Stimulated activated CD4-positive, alpha-beta T cell treated with anti-CD3 and anti-CD28 coated beads, TNF-alpha, amount 100 ng/mL, for 24 hours (primary cell): ENCODE measurements around the gene BCAP29.
A peak's percentile ranks its signal among the peaks of the same experiment; 100 is the strongest.
"Not testable (repeated sequence)": the region's sequence is repeated elsewhere in the genome, so short reads cannot be mapped to it uniquely, and the experiment has no call there.

Source experiments
- DNase-seq, 3 experiments: peaks; one replicate each; pipeline ENCODE4 v3.0.0-alpha.2; 2020; ENCODE audit warnings: low read depth in 3 of 3

Gene BCAP29, protein sequence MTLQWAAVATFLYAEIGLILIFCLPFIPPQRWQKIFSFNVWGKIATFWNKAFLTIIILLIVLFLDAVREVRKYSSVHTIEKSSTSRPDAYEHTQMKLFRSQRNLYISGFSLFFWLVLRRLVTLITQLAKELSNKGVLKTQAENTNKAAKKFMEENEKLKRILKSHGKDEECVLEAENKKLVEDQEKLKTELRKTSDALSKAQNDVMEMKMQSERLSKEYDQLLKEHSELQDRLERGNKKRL

DNA sequence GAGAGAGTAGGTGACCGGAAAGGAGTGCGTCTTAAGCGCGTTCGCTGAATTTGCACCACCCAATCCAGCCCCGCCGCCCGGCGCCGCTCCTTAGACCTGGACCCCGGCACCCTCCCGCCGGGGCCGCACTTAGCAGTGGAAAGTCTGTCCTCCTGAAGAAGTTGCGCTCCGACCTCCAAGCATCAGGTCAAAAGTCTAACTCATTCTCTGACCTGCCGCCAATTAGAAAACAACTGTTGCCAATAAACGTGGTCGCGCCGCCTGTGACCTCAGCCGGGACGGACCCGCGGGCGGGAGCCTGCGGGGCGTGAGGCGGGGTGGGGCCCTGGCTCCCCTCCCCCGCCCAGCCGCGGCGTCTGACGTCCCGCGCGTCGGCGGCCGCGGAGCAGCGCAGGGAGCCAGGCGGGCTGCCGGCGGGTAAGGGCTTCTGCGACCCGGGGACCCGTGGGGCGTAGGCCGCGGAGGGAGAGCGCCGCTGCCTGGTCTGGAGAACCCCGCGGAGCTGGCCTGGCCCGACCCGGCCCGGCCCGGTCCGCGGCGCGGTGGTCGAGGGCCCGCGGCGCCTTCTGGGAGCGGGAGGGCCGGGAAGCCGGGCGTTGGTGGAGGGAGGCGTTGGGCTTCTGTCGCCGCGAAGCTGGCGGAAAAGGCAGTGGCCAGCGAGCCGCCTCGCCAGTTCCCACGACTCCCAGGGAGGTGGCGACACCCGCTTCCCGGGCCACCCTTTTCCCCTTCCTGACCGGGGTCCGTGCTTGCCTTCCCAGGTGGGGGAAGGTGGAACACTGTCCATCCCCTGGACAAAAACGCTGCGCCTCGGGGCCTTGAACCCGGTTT is at the start of gene BCAP29:
Gene BCAP29, plus strand, starts transcription at position 362 of the 831 bp plus-strand sequence. CDS start 527 bp downstream, outside the sequence.
- DNase-seq: peak; percentile 39 to 70 (median 51)

DNA sequence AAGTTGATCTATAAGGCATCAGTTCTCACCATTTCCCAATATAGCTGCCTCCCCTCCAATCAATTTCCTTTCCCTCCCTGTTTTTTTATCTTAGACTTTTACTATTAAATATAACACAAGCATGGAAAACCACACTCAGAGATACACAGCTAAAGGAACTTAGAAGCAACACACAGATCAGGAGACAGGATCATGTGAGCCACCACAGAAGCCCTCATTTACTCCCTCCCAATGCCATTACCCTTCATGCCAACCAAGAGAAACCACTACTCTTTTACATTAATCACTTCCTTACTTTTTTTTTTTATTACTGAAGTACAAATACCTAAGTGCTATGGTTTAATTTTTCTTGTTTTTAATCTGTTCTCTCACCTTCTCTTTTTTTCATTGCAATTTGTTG is 49.3 kb upstream of the BCAP29 start:
- no peak for DNase-seq

DNA sequence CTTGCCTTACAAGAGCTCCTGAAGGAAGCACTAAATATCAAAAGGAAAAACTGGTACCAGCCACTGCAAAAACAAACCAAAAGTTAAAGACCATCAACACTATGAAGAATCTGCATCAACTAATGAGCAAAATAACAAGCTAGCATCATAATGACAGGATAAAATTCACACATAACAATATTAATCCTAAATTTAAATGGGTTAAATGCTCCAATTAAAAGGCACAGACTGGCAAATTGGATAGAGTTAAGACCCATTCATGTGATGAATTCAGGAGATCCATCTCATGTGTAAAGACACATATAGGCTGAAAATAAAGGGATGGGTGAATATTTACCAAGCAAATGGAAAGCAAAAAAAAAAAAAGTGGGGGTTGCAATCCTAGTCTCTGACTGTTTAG is 45.9 kb upstream of the BCAP29 start:
- no peak for DNase-seq

DNA sequence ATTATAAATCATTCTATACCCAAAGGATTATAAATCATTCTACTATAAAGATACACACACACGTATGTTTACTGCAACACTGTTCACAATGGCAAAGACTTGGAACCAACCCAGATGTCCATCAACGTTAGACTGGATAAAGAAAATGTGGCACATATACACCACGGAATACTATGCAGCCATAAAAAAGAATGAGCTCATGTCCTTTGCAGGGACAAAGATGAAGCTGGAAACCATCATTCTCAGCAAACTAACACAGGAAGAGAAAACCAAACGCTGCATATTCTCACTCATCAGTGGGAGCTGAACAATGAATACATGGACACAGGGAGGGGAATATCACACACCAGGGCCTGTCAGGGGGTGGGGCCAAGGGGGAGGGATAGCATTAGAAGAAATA is 42.8 kb upstream of the BCAP29 start:
- DNase-seq: not testable (repeated sequence)

DNA sequence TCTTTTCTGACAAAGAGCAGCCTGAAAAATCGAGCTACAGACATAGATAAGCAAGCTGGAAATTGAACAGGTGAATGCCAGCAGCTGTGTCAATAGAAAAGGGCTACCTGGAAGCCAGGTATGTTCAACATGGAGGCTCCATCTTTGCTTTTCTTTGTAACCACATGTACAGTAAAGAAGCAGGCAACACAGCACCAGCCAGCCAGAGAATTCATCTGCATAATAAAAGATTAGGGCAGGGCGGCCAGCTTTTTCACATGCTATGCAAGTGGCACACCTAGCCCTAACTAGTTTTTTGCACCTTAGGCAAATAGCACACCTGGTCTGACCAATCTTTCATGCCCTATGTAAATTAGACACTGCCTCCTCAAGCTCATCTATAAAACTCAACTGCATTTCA is 42.0 kb upstream of the BCAP29 start:
- no peak for DNase-seq

DNA sequence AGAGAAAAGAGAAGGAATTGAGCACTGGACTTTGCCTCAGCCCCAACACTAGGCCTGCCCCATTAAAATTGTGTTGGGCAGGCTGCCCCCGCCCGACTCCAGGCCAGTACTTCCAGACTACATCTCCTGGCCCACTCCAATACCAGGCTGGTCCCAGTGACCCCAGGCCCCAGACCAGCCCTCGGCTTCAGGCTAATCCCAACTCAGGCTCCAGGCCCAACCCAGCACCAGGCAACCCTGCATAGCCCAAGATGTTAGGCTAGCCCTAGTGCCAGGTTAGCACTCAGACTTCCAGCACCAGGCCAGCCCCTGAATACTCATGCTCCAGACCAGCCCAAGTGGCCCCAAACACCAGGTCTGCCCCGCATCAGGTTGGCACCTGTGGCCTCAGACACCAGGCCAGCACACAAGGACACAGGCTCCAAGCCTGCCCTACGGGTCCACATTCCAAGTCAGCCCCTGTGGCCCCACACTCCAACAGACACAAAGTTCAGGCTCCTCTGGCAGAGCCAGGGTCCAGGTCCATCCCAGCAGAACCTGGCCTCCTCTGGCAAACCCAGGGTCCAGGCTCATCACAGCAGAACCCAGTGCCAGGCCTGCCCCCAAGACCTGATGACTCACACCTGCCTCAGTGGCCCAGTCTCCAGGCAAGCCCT is 36.6 kb upstream of the BCAP29 start:
- DNase-seq: no peak

DNA sequence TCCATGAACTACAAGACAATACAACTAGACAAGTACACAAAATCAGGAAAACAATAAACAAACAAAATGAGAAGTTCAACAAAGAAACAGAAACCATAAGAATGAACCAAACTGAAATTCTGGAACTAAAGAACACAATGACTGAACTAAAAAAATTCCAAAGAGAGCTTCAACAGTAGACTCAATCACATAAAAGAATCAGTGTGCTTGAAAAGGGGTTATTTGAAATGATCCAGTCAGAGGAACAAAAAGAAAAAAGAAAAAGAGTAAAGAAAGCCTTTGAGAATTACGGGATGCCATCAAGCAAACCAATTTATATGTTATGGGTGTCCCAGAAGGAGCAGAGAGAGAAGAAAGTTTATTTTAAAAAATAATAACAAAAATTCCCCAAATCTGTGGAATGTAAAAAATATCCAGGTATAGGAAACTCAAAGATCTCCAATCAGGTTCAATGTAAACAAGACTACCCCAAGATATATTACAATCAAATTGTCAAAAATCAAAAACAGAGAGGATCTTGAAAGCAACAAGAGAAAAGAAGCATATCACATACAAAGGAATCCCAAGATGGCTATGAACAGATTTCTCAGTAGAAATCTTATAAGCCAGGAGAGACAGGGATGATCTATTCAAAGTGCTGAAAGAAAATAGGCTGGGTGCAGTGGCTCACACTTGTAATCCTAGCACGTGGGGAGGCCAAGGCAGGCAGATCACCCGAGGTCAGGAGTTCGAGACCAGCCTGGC is 35.0 kb upstream of the BCAP29 start:
- no peak for DNase-seq

DNA sequence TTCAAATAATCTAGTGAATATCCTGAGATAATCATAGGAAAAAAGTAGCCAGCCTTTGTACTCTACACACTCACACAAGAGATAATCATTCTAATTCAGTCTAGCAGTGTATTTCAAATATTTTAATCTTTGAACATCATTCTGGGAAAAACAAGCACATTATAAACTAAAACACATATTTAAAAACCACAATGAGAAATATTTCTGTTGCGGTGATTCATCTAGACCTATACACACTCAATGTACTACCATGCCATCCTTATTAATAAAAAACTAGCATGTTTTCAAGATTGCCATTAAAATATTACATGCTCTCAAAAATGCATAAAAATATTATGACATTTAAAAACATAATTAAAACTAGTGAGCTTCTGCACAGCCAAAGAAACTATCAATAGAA is 28.1 kb upstream of the BCAP29 start:
- no peak for DNase-seq

DNA sequence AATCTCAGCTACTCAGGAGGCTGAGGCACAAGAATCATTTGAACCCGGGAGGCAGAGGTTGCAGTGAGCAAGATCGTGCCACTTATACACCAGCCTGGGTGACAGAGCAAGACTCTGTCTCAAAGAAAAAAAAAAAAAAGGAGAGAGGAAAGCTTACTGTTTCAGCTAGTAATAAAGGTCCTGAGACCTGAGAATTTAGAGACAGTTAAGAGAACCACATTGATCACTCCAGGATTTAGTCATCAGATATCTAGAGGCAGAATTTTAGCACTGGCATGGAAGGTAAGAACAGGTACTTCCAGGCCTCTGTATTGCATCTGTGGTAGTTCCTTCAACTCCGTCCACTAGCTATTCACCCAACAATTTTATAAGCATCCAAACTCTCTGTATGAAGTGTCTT is 24.2 kb upstream of the BCAP29 start:
- no peak for DNase-seq

DNA sequence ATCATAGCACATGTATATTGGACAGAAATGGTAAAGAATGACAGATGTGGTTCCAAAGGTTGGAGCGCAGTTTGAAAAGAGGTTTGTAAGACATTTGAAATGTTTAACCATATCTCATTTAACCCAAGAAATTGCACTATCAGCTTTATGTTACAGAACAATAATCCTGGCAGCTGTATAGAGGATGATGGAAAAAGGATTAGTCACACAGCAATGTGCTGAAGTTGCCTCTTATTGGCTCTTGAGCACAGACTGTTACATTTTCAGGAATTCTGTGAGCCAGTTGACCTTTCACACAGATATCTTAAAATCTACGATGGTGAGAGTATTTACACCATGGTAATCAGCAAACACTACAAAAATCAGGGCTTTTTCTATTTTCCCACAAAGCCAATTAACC is 20.2 kb upstream of the BCAP29 start:
- DNase-seq: no peak

DNA sequence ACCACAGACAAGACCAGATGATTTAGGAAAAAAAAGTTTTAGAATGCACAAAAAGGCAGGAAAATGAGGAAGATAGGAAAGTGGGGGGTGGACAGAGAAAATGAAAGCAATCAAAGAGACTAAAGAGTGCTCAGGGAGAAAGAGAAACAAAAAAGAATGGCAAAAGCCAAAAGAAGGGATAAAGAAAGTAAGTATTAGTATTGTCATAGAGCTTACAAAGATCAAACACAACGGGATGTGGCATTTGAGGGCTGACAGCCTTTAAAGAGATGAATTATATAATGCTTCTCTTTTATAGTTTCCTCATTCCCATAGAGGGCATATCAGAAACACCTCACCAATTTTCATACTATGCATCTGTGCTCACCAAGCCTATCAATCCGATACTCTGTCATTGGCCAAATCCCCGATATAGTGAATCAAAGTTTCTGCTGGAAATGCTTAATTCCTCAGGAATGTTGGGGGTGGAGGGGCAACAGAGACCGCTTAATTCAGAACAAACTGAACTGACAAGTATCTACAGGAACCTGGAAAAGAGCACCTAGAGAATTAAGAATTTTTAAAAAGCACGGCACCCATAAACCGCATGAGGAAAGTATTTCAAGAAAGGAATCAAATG is 19.0 kb upstream of the BCAP29 start:
- no peak for DNase-seq

DNA sequence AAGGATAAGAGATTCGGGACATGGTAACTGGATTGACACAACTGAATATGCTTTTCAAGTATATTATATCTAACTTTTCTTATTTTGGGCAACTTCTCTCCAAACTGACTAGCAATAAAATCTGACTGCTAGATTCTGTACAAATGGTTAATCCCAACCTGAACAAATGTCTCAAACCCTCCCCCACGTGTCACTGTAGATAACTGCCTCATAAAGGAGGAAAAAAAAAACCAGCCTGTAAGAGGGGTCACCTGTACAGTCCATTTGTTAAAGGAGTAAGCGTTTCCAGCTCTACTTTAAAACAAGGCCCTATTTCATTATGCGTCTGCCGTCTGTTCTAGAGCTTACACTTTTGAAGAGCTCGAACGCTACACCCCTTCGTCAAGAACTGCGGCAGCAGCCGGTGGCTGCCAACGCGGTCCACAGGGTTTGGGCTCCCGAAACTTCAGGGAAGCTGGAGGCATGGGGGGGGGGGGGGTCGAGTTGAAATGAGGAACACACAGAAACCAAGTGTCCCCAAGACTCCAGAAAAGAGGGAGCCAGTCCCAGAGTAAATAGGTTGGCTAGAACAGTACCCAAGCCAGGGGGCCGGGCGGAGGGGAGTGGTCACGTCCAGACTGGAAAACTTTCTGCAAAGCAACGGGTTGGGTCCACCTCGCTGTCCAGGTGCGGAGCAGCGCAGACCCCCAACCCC is 16.8 kb upstream of the BCAP29 start:
- DNase-seq: no peak

DNA sequence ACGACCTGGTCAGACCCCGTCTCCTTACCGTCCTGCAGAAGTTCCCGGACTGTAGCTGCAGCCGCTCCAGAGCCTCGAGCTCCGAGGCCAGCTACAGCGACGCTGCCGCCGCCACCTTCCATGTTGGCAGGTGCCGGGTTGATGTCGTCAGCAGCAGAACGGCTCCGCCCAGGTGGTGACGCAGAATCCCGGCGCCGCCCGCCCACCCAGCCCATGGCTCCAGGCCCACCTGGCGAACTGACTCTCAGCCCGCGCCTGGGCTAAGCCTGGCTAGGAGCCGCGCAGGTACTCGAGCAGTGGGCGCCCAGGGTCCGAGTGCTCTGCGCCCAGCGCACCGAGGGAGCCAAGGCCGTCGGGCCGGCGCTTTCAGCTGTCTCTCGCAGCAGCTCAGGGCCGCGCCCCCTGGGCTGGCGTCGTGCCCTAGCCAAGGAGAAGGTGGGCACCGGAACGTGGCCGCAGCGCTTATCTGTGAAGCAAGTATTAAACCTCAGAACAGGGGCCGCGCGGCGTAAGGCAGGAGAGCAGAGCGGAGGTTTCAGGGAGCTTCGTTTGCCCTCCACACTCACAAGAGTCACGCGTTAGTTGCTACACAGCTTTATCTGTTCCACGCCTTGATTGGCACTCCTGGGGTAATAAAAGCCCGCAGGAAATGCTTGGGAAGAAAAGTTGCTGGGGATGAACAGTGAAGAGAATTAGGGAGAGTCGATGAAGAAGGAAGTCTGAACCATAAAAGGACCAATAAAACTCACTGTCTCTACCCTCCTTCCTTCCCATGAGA is 16.1 kb upstream of the BCAP29 start, which contains the start of the genes COG5 and DUS4L:
Gene COG5, minus strand, starts transcription at position 146 of the 778 bp plus-strand sequence. Its CDS starts 24 bp downstream, at position 122.
Gene DUS4L, plus strand, starts transcription at position 197 of the 778 bp plus-strand sequence. CDS start 3,100 bp downstream, outside the sequence.
- peak; percentile 67 to 82 (median 69) for DNase-seq

DNA sequence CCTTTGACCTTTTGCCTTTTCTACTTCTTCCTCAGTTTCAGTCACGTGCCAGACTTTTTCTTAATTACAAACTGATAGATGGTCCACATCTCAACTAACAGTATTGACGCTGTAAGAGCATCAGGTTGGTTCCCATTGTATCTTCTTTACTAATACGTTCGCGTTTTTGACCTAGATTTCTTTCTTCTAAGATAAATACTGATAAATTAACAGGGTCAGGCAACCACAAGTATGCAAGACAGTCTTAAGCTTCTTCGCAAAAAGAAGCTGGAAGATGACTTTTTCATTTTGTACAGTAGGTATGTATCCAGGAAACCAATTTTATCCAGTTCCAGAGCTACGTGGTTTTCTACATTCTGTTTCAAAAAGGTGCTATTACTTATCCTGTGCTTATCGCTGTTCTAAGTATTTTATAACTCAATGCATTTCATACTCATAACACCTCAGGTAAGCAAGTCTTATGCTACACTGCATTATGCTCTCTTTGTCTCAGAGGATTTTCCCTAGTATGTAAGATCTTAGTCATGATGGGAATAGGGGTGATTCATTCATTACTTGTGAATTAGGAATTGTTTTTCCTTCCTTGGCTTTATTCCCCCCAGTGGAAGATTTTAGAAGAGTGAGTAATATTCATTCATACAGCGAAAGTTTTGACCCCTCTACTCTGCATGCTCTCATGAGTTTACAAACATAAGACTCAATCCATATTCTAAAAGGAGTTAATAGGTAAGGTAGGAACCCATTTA is 15.3 kb upstream of the BCAP29 start:
- no peak for DNase-seq

DNA sequence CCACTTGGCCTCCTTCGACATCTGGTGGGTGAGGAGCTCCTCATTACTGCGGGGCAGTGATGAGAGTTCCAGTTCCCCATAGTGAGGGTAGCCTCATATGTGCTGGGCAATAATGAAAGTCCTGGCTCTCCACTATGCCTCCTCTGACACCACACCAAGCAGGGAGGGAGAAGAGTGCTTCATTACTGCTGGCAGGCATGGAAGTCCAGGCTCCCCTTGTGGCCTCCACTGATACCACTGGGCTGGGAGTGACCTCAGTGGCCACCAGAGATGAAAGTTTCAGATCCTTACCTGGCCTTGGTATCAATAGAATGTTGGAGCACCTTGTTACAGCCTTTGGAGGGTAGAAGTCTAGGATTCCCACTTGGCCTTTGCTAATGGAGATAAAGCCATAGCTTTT is 9.7 kb upstream of the BCAP29 start:
- no peak for DNase-seq

DNA sequence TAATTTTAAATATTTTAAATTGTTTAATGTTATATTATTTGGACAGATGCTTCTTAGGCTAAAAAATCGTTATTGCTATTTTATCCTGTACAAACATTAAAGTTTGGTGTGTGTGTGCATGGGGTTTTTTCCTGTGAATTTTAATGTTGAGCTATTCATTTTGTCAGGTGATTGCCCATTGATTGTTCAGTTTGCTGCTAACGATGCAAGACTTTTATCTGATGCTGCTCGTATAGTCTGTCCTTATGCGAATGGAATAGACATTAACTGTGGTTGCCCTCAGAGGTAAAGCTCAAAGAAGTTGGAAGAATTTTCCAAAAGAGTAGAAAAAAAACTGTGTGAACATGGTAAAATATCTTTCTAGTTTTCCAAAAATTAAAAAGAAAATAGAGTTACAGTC is 6.5 kb upstream of the BCAP29 start:
- DNase-seq: no peak

DNA sequence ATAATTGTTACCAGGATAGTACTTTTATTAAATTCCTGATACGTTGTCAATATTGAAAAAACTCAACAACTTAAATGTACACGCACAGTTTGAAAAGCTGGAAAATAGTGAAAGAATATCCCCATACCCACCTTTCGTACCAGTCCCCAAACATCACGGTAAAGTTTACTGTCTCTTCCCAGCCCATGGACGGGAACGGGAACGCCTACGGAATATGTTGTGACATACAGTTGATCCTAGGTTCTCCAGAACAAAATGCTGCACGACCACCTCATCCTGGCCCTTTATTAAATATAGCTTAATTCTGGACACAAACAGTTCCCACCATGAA is 527 bp upstream of the BCAP29 start:
- no peak for DNase-seq

DNA sequence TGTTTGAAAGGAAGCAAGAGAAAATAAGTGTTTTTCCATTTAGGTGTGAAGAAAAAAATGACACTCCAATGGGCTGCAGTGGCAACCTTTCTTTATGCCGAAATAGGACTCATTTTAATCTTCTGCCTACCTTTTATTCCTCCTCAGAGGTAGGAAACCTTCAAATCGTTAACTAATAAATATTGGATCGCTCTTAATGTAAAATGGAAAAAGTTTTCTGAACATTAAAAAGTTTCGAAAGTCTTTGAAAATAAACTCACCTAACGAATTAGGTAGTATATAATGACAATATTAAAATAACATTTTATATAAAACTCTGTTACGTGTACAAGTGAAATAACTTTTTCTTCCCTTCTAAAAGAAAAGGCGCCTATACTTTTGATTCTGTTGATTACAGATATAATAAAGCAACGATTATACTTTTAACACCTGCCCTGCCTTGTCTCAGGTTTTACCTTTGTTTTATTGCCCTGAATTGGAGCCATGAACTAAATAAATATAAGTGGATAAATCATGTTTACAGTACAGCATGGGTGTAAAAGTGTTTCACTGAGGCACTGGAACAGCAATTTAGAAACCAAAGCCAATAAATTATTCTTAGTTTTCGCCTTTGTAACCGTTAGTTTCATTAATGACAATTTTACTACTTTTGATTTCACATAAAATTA is 804 bp downstream of the BCAP29 start:
- DNase-seq: no peak
